Neural cell (in vitro differentiated cells): ENCODE measurements around the gene ROR2. TPM values are rescaled to one million over a fixed set of nuclear protein-coding genes. Genes with fewer than 3 reads are reported as not detected.
A peak's percentile ranks its signal among the peaks of the same experiment; 100 is the strongest.

Experiments
- H2AFZ ChIP-seq: fragments of 200-600, 300-800 bp; sonication (generic), shearing (Covaris generic); 2 replicates; pipeline ENCODE4 v1.6.0; 2014; ENCODE audit warnings: low read depth, mild to moderate bottlenecking, antibody characterized with exemption, low read length, moderate library complexity
- H3F3A ChIP-seq: fragments of 200-600 bp; shearing (Covaris generic); 2 replicates; pipeline ENCODE4 v1.6.1; 2016; ENCODE audit warnings: mild to moderate bottlenecking, moderate library complexity, mixed read lengths, antibody characterized with exemption, low read length; ENCODE audit not compliant: insufficient read depth, poor library complexity, severe bottlenecking
- H3K27ac ChIP-seq: fragments of 200-600, 300-800 bp; sonication (generic), shearing (Covaris generic); 2 replicates; pipeline ENCODE4 v1.5.1; 2014; ENCODE audit warnings: mild to moderate bottlenecking, low read length, moderate library complexity
- H3K27me3 ChIP-seq: fragments of 300-800, 200-600 bp; sonication (generic), shearing (Covaris generic); 2 replicates; pipeline ENCODE4 v1.6.0; 2014; ENCODE audit warnings: mild to moderate bottlenecking, low read depth, low read length, moderate library complexity; ENCODE audit not compliant: insufficient read depth
- H3K36me3 ChIP-seq: fragments of 300-800, 200-600 bp; sonication (generic), shearing (Covaris generic); 2 replicates; pipeline ENCODE4 v1.5.1; 2014; ENCODE audit warnings: mild to moderate bottlenecking, antibody characterized with exemption, low read length, moderate library complexity; ENCODE audit not compliant: insufficient read depth
- H3K4me2 ChIP-seq: fragments of 300-800, 200-600 bp; sonication (generic), shearing (Covaris generic); 2 replicates; pipeline ENCODE4 v1.6.0; 2014; ENCODE audit warnings: mild to moderate bottlenecking, low read length
- H3K4me3 ChIP-seq: fragments of 300-800, 200-600 bp; sonication (generic), shearing (Covaris generic); 2 replicates; pipeline ENCODE4 v1.5.1; 2014; ENCODE audit warnings: mild to moderate bottlenecking, low read length, moderate library complexity
- H3K79me2 ChIP-seq: fragments of 200-600 bp; shearing (Covaris generic); replicated peaks from 2 replicates; pipeline ENCODE4 v1.6.0; 2014; ENCODE audit warnings: mild to moderate bottlenecking, low read length, moderate library complexity; ENCODE audit not compliant: insufficient read depth
- H3K9ac ChIP-seq: fragments of 300-800, 200-600 bp; sonication (generic), shearing (Covaris generic); 2 replicates; pipeline ENCODE4 v1.6.1; 2016; ENCODE audit warnings: mild to moderate bottlenecking, low read length, mixed read lengths
- H3K9me2 ChIP-seq: fragments of 200-600 bp; shearing (Covaris generic); 2 replicates; pipeline ENCODE4 v1.6.1; 2016; ENCODE audit warnings: mild to moderate bottlenecking, low read length, mixed read lengths; ENCODE audit not compliant: insufficient read depth
- H3K9me3 ChIP-seq: fragments of 200-600, 300-800 bp; sonication (generic), shearing (Covaris generic); 2 replicates; pipeline ENCODE4 v1.6.1; 2016; ENCODE audit warnings: mild to moderate bottlenecking, mixed run types, low read length, moderate library complexity, mixed read lengths
- H4K20me1 ChIP-seq: fragments of 200-600 bp; shearing (Covaris generic); 2 replicates; pipeline ENCODE4 v1.6.1; 2016; ENCODE audit warnings: mild to moderate bottlenecking, mixed run types; ENCODE audit not compliant: insufficient read depth
- EP300 ChIP-seq: fragments of 450-650 bp; conservative IDR thresholded peaks from 2 replicates; pipeline ENCODE4 v1.6.1; 2014; ENCODE audit warnings: antibody characterized with exemption, mild to moderate bottlenecking, moderate library complexity; ENCODE audit not compliant: poor library complexity, severe bottlenecking
- EZH2 ChIP-seq: fragments of 200-600, 300-800 bp; shearing (Covaris generic), sonication (generic); IDR thresholded peaks from 2 replicates; pipeline ENCODE4 v1.6.1; 2014; ENCODE audit warnings: antibody characterized with exemption, low read length, borderline replicate concordance, mild to moderate bottlenecking; ENCODE audit not compliant: insufficient read depth, poor library complexity, severe bottlenecking
- MXI1 ChIP-seq: fragments of 450-650 bp; conservative IDR thresholded peaks from 2 replicates; pipeline ENCODE4 v1.6.1; 2014; ENCODE audit warnings: antibody characterized with exemption, mild to moderate bottlenecking; ENCODE audit not compliant: poor library complexity, severe bottlenecking
- POLR2AphosphoS5 ChIP-seq: IDR thresholded peaks from 2 replicates; pipeline ENCODE4 v1.6.1; 2012
- RAD21 ChIP-seq: fragments of 450-650 bp; conservative IDR thresholded peaks from 2 replicates; pipeline ENCODE4 v1.6.1; 2014; ENCODE audit warnings: antibody characterized with exemption, mild to moderate bottlenecking, moderate library complexity
- SMC3 ChIP-seq: fragments of 450-650 bp; conservative IDR thresholded peaks from 2 replicates; pipeline ENCODE4 v1.6.1; 2014; ENCODE audit warnings: antibody characterized with exemption, mild to moderate bottlenecking, moderate library complexity; ENCODE audit not compliant: poor library complexity
- TAF1 ChIP-seq: IDR thresholded peaks from 2 replicates; pipeline ENCODE4 v1.6.1; 2012; ENCODE audit warnings: low read depth
- polyA plus RNA-seq: library from polyadenylated mRNA; depleted of rRNA; stranded (reverse); fragments of >200 nt; gene quantifications from 2 replicates; pipeline ENCODE4 v1.2.3, GENCODE V29; 2014
- TF ChIP-seq, protein P1 (sequence below): IDR thresholded peaks from 2 replicates; pipeline ENCODE4 v1.6.1; 2012; ENCODE audit warnings: borderline replicate concordance
- TF ChIP-seq, protein P2 (sequence below): fragments of 450-650 bp; IDR thresholded peaks from 2 replicates; pipeline ENCODE4 v1.5.1; 2014; ENCODE audit warnings: antibody characterized with exemption, mild to moderate bottlenecking, moderate library complexity; ENCODE audit not compliant: poor library complexity, severe bottlenecking

ROR2 gene
- polyA plus RNA-seq, 1 donor from 2014 or later = 0.33 TPM

DNA sequence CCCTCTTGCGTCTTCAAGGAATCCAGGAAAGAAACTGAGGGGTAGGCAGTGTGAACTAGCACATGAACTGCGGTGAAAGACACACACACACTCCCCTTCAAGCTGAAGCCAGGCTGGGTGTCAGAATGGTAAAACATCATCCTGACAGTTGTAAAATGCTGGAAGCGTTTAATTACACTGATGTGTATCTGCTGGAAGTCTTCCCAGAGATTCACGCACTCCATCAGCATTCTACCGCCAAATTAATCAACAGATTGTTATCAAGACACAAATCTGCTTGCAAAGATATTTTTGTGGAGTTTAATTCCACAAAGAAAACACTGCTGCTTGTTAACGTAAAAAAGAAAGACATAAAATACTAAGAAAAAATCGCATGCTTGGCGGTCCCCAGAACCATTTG lies 285.4 kb downstream of the ROR2 start:
- H3K9me2 ChIP-seq = no peaks in the 10 kb centered on the region
- H4K20me1 ChIP-seq = no peaks in the 10 kb centered on the region
- no peak overlapping the region for H3K4me2 ChIP-seq
- no peaks in the 10 kb centered on the region for H3F3A ChIP-seq
- H3K79me2 ChIP-seq = no peaks in the 10 kb centered on the region
- no peaks in the 10 kb centered on the region for H3K9me3 ChIP-seq
- peak; percentile 25 for TF ChIP-seq EP300
- TF ChIP-seq, protein P1, sequence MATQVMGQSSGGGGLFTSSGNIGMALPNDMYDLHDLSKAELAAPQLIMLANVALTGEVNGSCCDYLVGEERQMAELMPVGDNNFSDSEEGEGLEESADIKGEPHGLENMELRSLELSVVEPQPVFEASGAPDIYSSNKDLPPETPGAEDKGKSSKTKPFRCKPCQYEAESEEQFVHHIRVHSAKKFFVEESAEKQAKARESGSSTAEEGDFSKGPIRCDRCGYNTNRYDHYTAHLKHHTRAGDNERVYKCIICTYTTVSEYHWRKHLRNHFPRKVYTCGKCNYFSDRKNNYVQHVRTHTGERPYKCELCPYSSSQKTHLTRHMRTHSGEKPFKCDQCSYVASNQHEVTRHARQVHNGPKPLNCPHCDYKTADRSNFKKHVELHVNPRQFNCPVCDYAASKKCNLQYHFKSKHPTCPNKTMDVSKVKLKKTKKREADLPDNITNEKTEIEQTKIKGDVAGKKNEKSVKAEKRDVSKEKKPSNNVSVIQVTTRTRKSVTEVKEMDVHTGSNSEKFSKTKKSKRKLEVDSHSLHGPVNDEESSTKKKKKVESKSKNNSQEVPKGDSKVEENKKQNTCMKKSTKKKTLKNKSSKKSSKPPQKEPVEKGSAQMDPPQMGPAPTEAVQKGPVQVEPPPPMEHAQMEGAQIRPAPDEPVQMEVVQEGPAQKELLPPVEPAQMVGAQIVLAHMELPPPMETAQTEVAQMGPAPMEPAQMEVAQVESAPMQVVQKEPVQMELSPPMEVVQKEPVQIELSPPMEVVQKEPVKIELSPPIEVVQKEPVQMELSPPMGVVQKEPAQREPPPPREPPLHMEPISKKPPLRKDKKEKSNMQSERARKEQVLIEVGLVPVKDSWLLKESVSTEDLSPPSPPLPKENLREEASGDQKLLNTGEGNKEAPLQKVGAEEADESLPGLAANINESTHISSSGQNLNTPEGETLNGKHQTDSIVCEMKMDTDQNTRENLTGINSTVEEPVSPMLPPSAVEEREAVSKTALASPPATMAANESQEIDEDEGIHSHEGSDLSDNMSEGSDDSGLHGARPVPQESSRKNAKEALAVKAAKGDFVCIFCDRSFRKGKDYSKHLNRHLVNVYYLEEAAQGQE = no peak
- no peak for TF ChIP-seq RAD21
- H2AFZ ChIP-seq = peak overlapping the region; percentile 5
- no peak overlapping the region for H3K9ac ChIP-seq
- H3K27ac ChIP-seq = no peak overlapping the region
- H3K36me3 ChIP-seq = no peaks in the 10 kb centered on the region
- no peaks in the 10 kb centered on the region for H3K27me3 ChIP-seq
- H3K4me3 ChIP-seq = no peak overlapping the region

DNA sequence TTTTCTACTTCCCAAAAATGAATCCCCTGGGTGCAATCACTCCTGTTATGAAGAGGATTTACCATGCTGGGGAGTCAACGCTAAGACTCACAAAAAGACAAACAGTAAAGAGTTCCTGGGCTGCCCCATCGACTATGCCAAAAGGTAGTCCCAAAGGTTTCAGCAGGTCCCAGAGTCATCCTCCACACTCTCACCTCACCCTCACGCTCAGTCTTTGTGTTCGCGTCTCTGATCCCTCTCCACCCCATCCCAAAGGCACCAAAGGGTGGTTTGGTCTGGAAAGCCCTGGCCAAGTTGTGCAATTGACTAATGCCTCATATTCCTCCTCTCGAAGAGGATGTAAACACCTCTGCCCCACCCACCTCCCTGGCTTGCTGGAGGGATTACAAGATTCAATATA lies 286.2 kb downstream of the ROR2 start:
- Histone ChIP-seq H3K4me3 (no peak overlapping the region), H3F3A (no peaks in the 10 kb centered on the region), H3K36me3 (no peaks in the 10 kb centered on the region), H2AFZ (no peak overlapping the region), H3K9ac (no peak overlapping the region), H3K9me3 (no peaks in the 10 kb centered on the region), H3K27ac (no peak overlapping the region), H3K79me2 (no peaks in the 10 kb centered on the region), H3K4me2 (no peak overlapping the region), H3K9me2 (no peaks in the 10 kb centered on the region), H3K27me3 (no peaks in the 10 kb centered on the region), H4K20me1 (no peaks in the 10 kb centered on the region)
- TF ChIP-seq RAD21 (no peak), EZH2 (no peak), EP300 (no peak), TAF1 (no peak), MXI1 (no peak), SMC3 (no peak), POLR2AphosphoS5 (no peak)
- TF ChIP-seq, protein P1 = no peak
- TF ChIP-seq, protein P2, sequence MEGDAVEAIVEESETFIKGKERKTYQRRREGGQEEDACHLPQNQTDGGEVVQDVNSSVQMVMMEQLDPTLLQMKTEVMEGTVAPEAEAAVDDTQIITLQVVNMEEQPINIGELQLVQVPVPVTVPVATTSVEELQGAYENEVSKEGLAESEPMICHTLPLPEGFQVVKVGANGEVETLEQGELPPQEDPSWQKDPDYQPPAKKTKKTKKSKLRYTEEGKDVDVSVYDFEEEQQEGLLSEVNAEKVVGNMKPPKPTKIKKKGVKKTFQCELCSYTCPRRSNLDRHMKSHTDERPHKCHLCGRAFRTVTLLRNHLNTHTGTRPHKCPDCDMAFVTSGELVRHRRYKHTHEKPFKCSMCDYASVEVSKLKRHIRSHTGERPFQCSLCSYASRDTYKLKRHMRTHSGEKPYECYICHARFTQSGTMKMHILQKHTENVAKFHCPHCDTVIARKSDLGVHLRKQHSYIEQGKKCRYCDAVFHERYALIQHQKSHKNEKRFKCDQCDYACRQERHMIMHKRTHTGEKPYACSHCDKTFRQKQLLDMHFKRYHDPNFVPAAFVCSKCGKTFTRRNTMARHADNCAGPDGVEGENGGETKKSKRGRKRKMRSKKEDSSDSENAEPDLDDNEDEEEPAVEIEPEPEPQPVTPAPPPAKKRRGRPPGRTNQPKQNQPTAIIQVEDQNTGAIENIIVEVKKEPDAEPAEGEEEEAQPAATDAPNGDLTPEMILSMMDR = no peak
